ENCODE data around the gene DUS1L. TPM values are rescaled to one million over a fixed set of nuclear protein-coding genes. Genes with fewer than 3 reads are reported as not detected.

The DUS1L gene
- total and polyA plus RNA-seq, 4 donors: 40.0 to 179 (median 100.0) TPM

- ATAC-seq (ENCODE audit: insufficient read depth, low FRiP score): no peak
- TF ChIP-seq CTCF (IDR thresholded peaks at IDR 0.05; ENCODE audit: control extremely low read depth, extremely low read depth): no peak
- H3K36me3 ChIP-seq (ENCODE audit: control insufficient read depth in 4 of 4, insufficient read depth in 4 of 4, low read length in 4 of 4): peaks cover 0 to 21% (median 0%) of the 10 kb centered on the region in 4 donors
- no peak overlapping the region for H3K9ac ChIP-seq (ENCODE audit: insufficient read depth in 1 of 2, low read length in 2 of 2)
- no peak overlapping the region for H3K4me3 ChIP-seq
- no peaks in the 10 kb centered on the region for H3K27me3 ChIP-seq (ENCODE audit: control insufficient read depth in 3 of 3, insufficient read depth in 3 of 3, low read length in 2 of 3)
- H3K27ac ChIP-seq (ENCODE audit: low read depth in 1 of 2, low read length in 1 of 2): no peak overlapping the region
- DNase-seq: no peak
- H3K4me1 ChIP-seq (ENCODE audit: control insufficient read depth in 5 of 5, insufficient read depth in 5 of 5, low read length in 5 of 5): peaks cover under 1 to 32% (median 3%) of the 10 kb centered on the region in 5 donors
- WGBS, 2 donors: 93 to 95% methylated on average over 26 of the region's 26 CpGs
- H3K9me3 ChIP-seq (ENCODE audit: control insufficient read depth in 4 of 4, insufficient read depth in 3 of 4, low read length in 3 of 4): no peaks in the 10 kb centered on the region
Observed at GRCh38 chr17:82008258-82008940, 57.2 kb downstream of the DUS1L start.

Other genes starting within 250 kb of the DUS1L start
- 10 to 100 TPM; 47.6 to 96.2 TPM for gene MCRIP1, start 232.5 kb downstream of the DUS1L start, total RNA-seq
- 100 to 1,000 TPM; 117 to 188 TPM for gene MCRIP1, start 232.5 kb downstream of the DUS1L start, polyA plus RNA-seq
- gene PPP1R27, start 230.8 kb downstream of the DUS1L start, total RNA-seq: not detected
- under 1 TPM in 1 of 2 donors, not detected in 1; 0.13 TPM for gene PPP1R27, start 230.8 kb downstream of the DUS1L start, polyA plus RNA-seq
- 100 to 1,000 TPM; 356 to 990 TPM for gene P4HB, start 205.3 kb downstream of the DUS1L start, total RNA-seq
- gene P4HB, start 205.3 kb downstream of the DUS1L start, polyA plus RNA-seq: 100 to 1,000 TPM; 695 to 862 TPM
- 100 to 1,000 TPM; 118 to 558 TPM for gene ARHGDIA, start 194.5 kb downstream of the DUS1L start, total RNA-seq
- 100 to 1,000 TPM; 327 to 464 TPM for gene ARHGDIA, start 194.5 kb downstream of the DUS1L start, polyA plus RNA-seq
- 10 to 100 TPM; 46.5 to 79.5 TPM for gene ALYREF, start 174.2 kb downstream of the DUS1L start, total RNA-seq
- 10 to 100 TPM; 26.1 to 65.8 TPM for gene ALYREF, start 174.2 kb downstream of the DUS1L start, polyA plus RNA-seq
- 100 to 1,000 TPM in 1 of 2 donors, 10 to 100 TPM in 1; 36.0 to 132 TPM for gene ANAPC11, start 174.1 kb downstream of the DUS1L start, total RNA-seq
- gene ANAPC11, start 174.1 kb downstream of the DUS1L start, polyA plus RNA-seq: 100 to 1,000 TPM; 236 to 293 TPM
- gene NPB, start 163.6 kb downstream of the DUS1L start, total RNA-seq: under 1 TPM; 0.48 to 0.55 TPM
- gene NPB, start 163.6 kb downstream of the DUS1L start, polyA plus RNA-seq: under 1 TPM; 0.41 to 0.44 TPM
- gene PCYT2, start 154.4 kb downstream of the DUS1L start, total RNA-seq: 10 to 100 TPM; 23.0 to 81.3 TPM
- gene PCYT2, start 154.4 kb downstream of the DUS1L start, polyA plus RNA-seq: 10 to 100 TPM; 53.8 to 91.6 TPM
- 10 to 100 TPM; 14.7 to 43.4 TPM for gene SIRT7, start 147.6 kb downstream of the DUS1L start, total RNA-seq
- 10 to 100 TPM; 30.5 to 35.3 TPM for gene SIRT7, start 147.6 kb downstream of the DUS1L start, polyA plus RNA-seq
- 10 to 100 TPM; 11.9 to 33.3 TPM for gene MAFG, start 138.1 kb downstream of the DUS1L start, total RNA-seq
- gene MAFG, start 138.1 kb downstream of the DUS1L start, polyA plus RNA-seq: 10 to 100 TPM; 17.2 to 29.3 TPM
- gene PYCR1, start 128.5 kb downstream of the DUS1L start, total RNA-seq: 10 to 100 TPM; 17.5 to 73.0 TPM
- 10 to 100 TPM; 21.4 to 66.0 TPM for gene PYCR1, start 128.5 kb downstream of the DUS1L start, polyA plus RNA-seq
- not detected for gene MYADML2, start 118.6 kb downstream of the DUS1L start, total RNA-seq
- gene MYADML2, start 118.6 kb downstream of the DUS1L start, polyA plus RNA-seq: not detected
- 1 to 10 TPM; 2.3 to 7.6 TPM for gene NOTUM, start 104.6 kb downstream of the DUS1L start, total RNA-seq
- 1 to 10 TPM in 1 of 2 donors, under 1 TPM in 1; 0.71 to 2.0 TPM for gene NOTUM, start 104.6 kb downstream of the DUS1L start, polyA plus RNA-seq
- gene ASPSCR1, start 88.2 kb downstream of the DUS1L start, total RNA-seq: 10 to 100 TPM; 22.9 to 55.3 TPM
- gene ASPSCR1, start 88.2 kb downstream of the DUS1L start, polyA plus RNA-seq: 10 to 100 TPM; 29.5 to 68.6 TPM
- 10 to 100 TPM; 21.5 to 86.9 TPM for gene CENPX, start 42.9 kb downstream of the DUS1L start, total RNA-seq
- 100 to 1,000 TPM; 116 to 121 TPM for gene CENPX, start 42.9 kb downstream of the DUS1L start, polyA plus RNA-seq
- 10 to 100 TPM; 13.3 to 26.6 TPM for gene LRRC45, start 42.5 kb downstream of the DUS1L start, total RNA-seq
- gene LRRC45, start 42.5 kb downstream of the DUS1L start, polyA plus RNA-seq: 10 to 100 TPM; 12.1 to 19.7 TPM
- gene RAC3, start 34.1 kb downstream of the DUS1L start, total RNA-seq: 1 to 10 TPM; 8.2 to 8.3 TPM
- 1 to 10 TPM; 6.0 to 8.0 TPM for gene RAC3, start 34.1 kb downstream of the DUS1L start, polyA plus RNA-seq
- gene DCXR, start 28.1 kb downstream of the DUS1L start, total RNA-seq: 100 to 1,000 TPM in 1 of 2 donors, 10 to 100 TPM in 1; 41.6 to 218 TPM
- 100 to 1,000 TPM; 193 to 246 TPM for gene DCXR, start 28.1 kb downstream of the DUS1L start, polyA plus RNA-seq
- 10 to 100 TPM; 34.7 to 37.5 TPM for gene RFNG, start 14.0 kb downstream of the DUS1L start, total RNA-seq
- gene RFNG, start 14.0 kb downstream of the DUS1L start, polyA plus RNA-seq: 10 to 100 TPM; 29.1 to 38.2 TPM
- 100 to 1,000 TPM in 1 of 2 donors, 10 to 100 TPM in 1; 71.0 to 102 TPM for gene GPS1, start 13.9 kb downstream of the DUS1L start, total RNA-seq
- gene GPS1, start 13.9 kb downstream of the DUS1L start, polyA plus RNA-seq: 10 to 100 TPM; 79.0 to 99.8 TPM
- 100 to 1,000 TPM in 1 of 2 donors, 10 to 100 TPM in 1; 46.2 to 604 TPM for gene FASN, start 32.4 kb upstream of the DUS1L start, total RNA-seq
- gene FASN, start 32.4 kb upstream of the DUS1L start, polyA plus RNA-seq: 100 to 1,000 TPM; 166 to 258 TPM
- gene CCDC57, start 147.0 kb upstream of the DUS1L start, total RNA-seq: 10 to 100 TPM; 33.2 to 89.4 TPM
- gene CCDC57, start 147.0 kb upstream of the DUS1L start, polyA plus RNA-seq: 100 to 1,000 TPM in 1 of 2 donors, 10 to 100 TPM in 1; 60.4 to 128 TPM
- 100 to 1,000 TPM in 1 of 2 donors, 10 to 100 TPM in 1; 31.0 to 154 TPM for gene SLC16A3, start 163.2 kb upstream of the DUS1L start, total RNA-seq
- gene SLC16A3, start 163.2 kb upstream of the DUS1L start, polyA plus RNA-seq: 100 to 1,000 TPM in 1 of 2 donors, 10 to 100 TPM in 1; 33.2 to 309 TPM
- 100 to 1,000 TPM in 1 of 2 donors, 10 to 100 TPM in 1; 72.7 to 160 TPM for gene CSNK1D, start 207.9 kb upstream of the DUS1L start, total RNA-seq
- gene CSNK1D, start 207.9 kb upstream of the DUS1L start, polyA plus RNA-seq: 100 to 1,000 TPM; 110 to 137 TPM

All from lung (tissue), 12 donors.